GM23338 (cell line): Measurements from ENCODE around the gene MPRIP. TPM values are rescaled to one million over a fixed set of nuclear protein-coding genes. Genes with fewer than 3 reads are reported as not detected.

Source experiments
- ATAC-seq: fragments of 200-7000 bp; cut with Tn5 transposase; 3 replicates; pipeline ENCODE4 v1.9.1; 2020
- DNase-seq: peaks from one replicate; pipeline ENCODE4 v3.0.0-alpha.2; 2015; ENCODE audit warnings: low spot score
- H2AFZ ChIP-seq: fragments of 200-600 bp; sonication (generic); 2 replicates; pipeline ENCODE4 v1.8.0; 2016; ENCODE audit warnings: antibody characterized with exemption, mild to moderate bottlenecking, moderate library complexity
- H3F3A ChIP-seq: fragments of 200-600 bp; sonication (generic); replicated peaks from 2 replicates; pipeline ENCODE4 v1.8.0; 2017; ENCODE audit warnings: antibody characterized with exemption, mixed run types, low read depth
- H3K27ac ChIP-seq: fragments of 200-600 bp; sonication (generic); 2 replicates; pipeline ENCODE4 v1.6.1; 2016; ENCODE audit warnings: low read depth
- H3K27me3 ChIP-seq: fragments of 200-600 bp; sonication (generic); 2 replicates; pipeline ENCODE4 v1.8.0; 2016; ENCODE audit warnings: mild to moderate bottlenecking, mixed run types, moderate library complexity; ENCODE audit not compliant: insufficient read depth
- H3K36me3 ChIP-seq: fragments of 200-600 bp; sonication (generic); 2 replicates; pipeline ENCODE4 v1.8.0; 2016; ENCODE audit warnings: mild to moderate bottlenecking; ENCODE audit not compliant: insufficient read depth
- H3K4me1 ChIP-seq: fragments of 200-600 bp; sonication (generic); 2 replicates; pipeline ENCODE4 v1.8.0; 2016; ENCODE audit warnings: mild to moderate bottlenecking, moderate library complexity; ENCODE audit not compliant: insufficient read depth
- H3K4me2 ChIP-seq: fragments of 200-600 bp; sonication (generic); 2 replicates; pipeline ENCODE4 v1.7.1; 2017; ENCODE audit warnings: mixed run types
- H3K4me3 ChIP-seq: fragments of 200-600 bp; sonication (generic); 2 replicates; pipeline ENCODE4 v1.6.1; 2016; ENCODE audit warnings: mixed run types
- H3K79me2 ChIP-seq: fragments of 200-600 bp; sonication (generic); replicated peaks from 2 replicates; pipeline ENCODE4 v1.8.0; 2017; ENCODE audit warnings: mild to moderate bottlenecking; ENCODE audit not compliant: insufficient read depth
- H3K9me2 ChIP-seq: fragments of 200-600 bp; sonication (generic); 2 replicates; pipeline ENCODE4 v1.8.0; 2017; ENCODE audit not compliant: insufficient read depth
- H4K20me1 ChIP-seq: fragments of 200-600 bp; sonication (generic); replicated peaks from 2 replicates; pipeline ENCODE4 v1.8.0; 2017; ENCODE audit warnings: mild to moderate bottlenecking; ENCODE audit not compliant: insufficient read depth
- H3K27ac Mint-ChIP-seq: 2 replicates; pipeline ENCODE4 v1.8.0; 2020; ENCODE audit warnings: inconsistent platforms, mild to moderate bottlenecking, moderate library complexity, mixed read lengths
- H3K27me3 Mint-ChIP-seq: 3 replicates; pipeline ENCODE4 v1.8.0; 2022; ENCODE audit warnings: low read depth, mild to moderate bottlenecking, moderate library complexity, mixed read lengths, inconsistent platforms; ENCODE audit not compliant: insufficient read depth, poor library complexity
- H3K36me3 Mint-ChIP-seq: 3 replicates; pipeline ENCODE4 v1.8.0; 2021; ENCODE audit warnings: low read depth, mild to moderate bottlenecking, inconsistent platforms, moderate library complexity, mixed read lengths
- H3K4me1 Mint-ChIP-seq: 3 replicates; pipeline ENCODE4 v1.8.0; 2020; ENCODE audit warnings: mild to moderate bottlenecking, inconsistent platforms, mixed read lengths
- H3K4me3 Mint-ChIP-seq: 3 replicates; pipeline ENCODE4 v1.8.0; 2021; ENCODE audit warnings: moderate library complexity, mild to moderate bottlenecking, inconsistent platforms, mixed read lengths
- H3K9me3 Mint-ChIP-seq: 3 replicates; pipeline ENCODE4 v1.8.0; 2020; ENCODE audit warnings: moderate library complexity, mild to moderate bottlenecking, inconsistent platforms, mixed read lengths
- CREB1 ChIP-seq: fragments of 250-450 bp; sonication (Bioruptor Pico); IDR thresholded peaks from 2 replicates; pipeline ENCODE4 v1.5.0; 2020; ENCODE audit warnings: low read depth, mild to moderate bottlenecking, moderate library complexity
- CTCF ChIP-seq, 2 experiments: fragments of 200-600 bp in 1 of 2; sonication (generic) in 1 of 2; conservative IDR thresholded peaks; 2 replicates each; pipeline versions ENCODE4 v1.5.1 to v1.6.1; 2016 to 2017; ENCODE audit warnings: antibody characterized with exemption in 2 of 2, low read depth in 2 of 2, mild to moderate bottlenecking in 2 of 2, moderate library complexity in 1 of 2
- ETS1 ChIP-seq: IDR thresholded peaks from 2 replicates; pipeline ENCODE4 v1.6.1; 2016; ENCODE audit warnings: antibody characterized with exemption
- EZH2 ChIP-seq: fragments of 200-600 bp; sonication (generic); IDR thresholded peaks from one replicate; pipeline ENCODE4 v1.8.0; 2017; ENCODE audit warnings: antibody characterized with exemption, mild to moderate bottlenecking, low read depth; ENCODE audit not compliant: unreplicated experiment
- EZH2phosphoT487 ChIP-seq: fragments of 200-600 bp; sonication (generic); IDR thresholded peaks from one replicate; pipeline ENCODE4 v1.8.1; 2018; ENCODE audit warnings: antibody characterized with exemption; ENCODE audit not compliant: unreplicated experiment
- JUNB ChIP-seq: IDR thresholded peaks from one replicate; pipeline ENCODE4 v1.6.1; 2016; ENCODE audit warnings: antibody characterized with exemption; ENCODE audit not compliant: unreplicated experiment
- NANOG ChIP-seq: IDR thresholded peaks from 2 replicates; pipeline ENCODE4 v1.6.1; 2016; ENCODE audit warnings: antibody characterized with exemption, borderline replicate concordance
- POLR2AphosphoS5 ChIP-seq: IDR thresholded peaks from 2 replicates; pipeline ENCODE4 v1.6.1; 2016; ENCODE audit warnings: antibody characterized with exemption, low read depth
- REST ChIP-seq: IDR thresholded peaks from one replicate; pipeline ENCODE4 v1.6.1; 2018; ENCODE audit warnings: antibody characterized with exemption; ENCODE audit not compliant: unreplicated experiment
- STAT1 ChIP-seq: IDR thresholded peaks from one replicate; pipeline ENCODE4 v1.6.1; 2016; ENCODE audit warnings: antibody characterized with exemption; ENCODE audit not compliant: unreplicated experiment
- ZNF114 ChIP-seq: fragments of 250-450 bp; sonication (Bioruptor Pico); IDR thresholded peaks from 2 replicates; pipeline ENCODE4 v1.5.0; 2020; ENCODE audit warnings: mild to moderate bottlenecking, moderate library complexity
- ZNF331 ChIP-seq: fragments of 250-450 bp; sonication (Bioruptor Pico); IDR thresholded peaks from 2 replicates; pipeline ENCODE4 v1.5.0; 2020; ENCODE audit warnings: low read depth, mild to moderate bottlenecking, moderate library complexity
- ZNF462 ChIP-seq: fragments of 250-450 bp; sonication (Bioruptor Pico); IDR thresholded peaks from 2 replicates; pipeline ENCODE4 v1.5.0; 2020; ENCODE audit warnings: mild to moderate bottlenecking, moderate library complexity
- polyA plus RNA-seq: library from polyadenylated mRNA; unstranded; fragments of >200 nt; fragmentation: Nextera tagmentation; extraction: Ambion mirVana; gene quantifications from 2 replicates; pipeline ENCODE4 v1.2.1, GENCODE V29; 2016
- total RNA-seq: library from RNA; depleted of rRNA; stranded (reverse); fragments of >200 nt; shearing (Covaris generic); gene quantifications from 2 replicates; pipeline ENCODE4 v1.2.3, GENCODE V29; 2014

MPRIP gene
- total and polyA plus RNA-seq, 2 experiments from 2014 or later: 39.3 to 113 TPM

GRCh38 chr17:17144061-17144460, 101.8 kb downstream of the MPRIP start:
- Histone ChIP-seq H3K27ac (no peak overlapping the region), H3K36me3 (no peaks in the 10 kb centered on the region; the same call in 1 of the 2 replicates), H3K4me3 (no peak overlapping the region), H2AFZ (no peak overlapping the region), H3K4me2 (no peak overlapping the region), H3K79me2 (no peaks in the 10 kb centered on the region), H3K9me2 (no peaks in the 10 kb centered on the region), H3K4me1 (0 out of 2 replicates have a peak, but pooled peaks cover 5% of the 10 kb centered on the region), H3F3A (no peaks in the 10 kb centered on the region), H4K20me1 (0 out of 2 replicates have a peak, but pooled peaks cover 3% of the 10 kb centered on the region), H3K27me3 (no peaks in the 10 kb centered on the region)
- peaks cover 24% of the 10 kb centered on the region for H3K36me3 Mint-ChIP-seq
- ATAC-seq (no peak), DNase-seq (no peak)
- no peak overlapping the region for H3K27ac Mint-ChIP-seq
- no peak overlapping the region for H3K4me3 Mint-ChIP-seq
- no peaks in the 10 kb centered on the region; the same call in 2 of the 3 replicates for H3K9me3 Mint-ChIP-seq
- peaks cover 26% of the 10 kb centered on the region for H3K4me1 Mint-ChIP-seq
- peaks cover 12% of the 10 kb centered on the region for H3K27me3 Mint-ChIP-seq
- TF ChIP-seq CREB1 (CRISPR knock-in tag) (no peak), ZNF462 (CRISPR knock-in tag) (no peak), ETS1 (no peak), CTCF (conservative IDR thresholded peaks at IDR 0.05; ENCODE audit: low read depth in 2 of 2) (no peak), REST (no peak), POLR2AphosphoS5 (no peak), EZH2 (no peak), JUNB (no peak), ZNF114 (CRISPR knock-in tag) (no peak), ZNF331 (CRISPR knock-in tag) (no peak), NANOG (no peak), STAT1 (no peak), EZH2phosphoT487 (no peak)
